Astrocyte (in vitro differentiated cells and primary cell): ENCODE results near the gene ADD1.

Experiments used
- EZH2 ChIP-seq: IDR thresholded peaks from 2 replicates; pipeline ENCODE4 v1.6.1; 2012; ENCODE audit warnings: mild to moderate bottlenecking, low read length, inconsistent platforms; ENCODE audit not compliant: insufficient read depth
- TF ChIP-seq, protein P1 (sequence below): IDR thresholded peaks from 2 replicates; pipeline ENCODE4 v1.5.1; 2011; ENCODE audit warnings: low read depth, mild to moderate bottlenecking, inconsistent platforms, low read length, moderate library complexity; ENCODE audit not compliant: insufficient read depth

DNA sequence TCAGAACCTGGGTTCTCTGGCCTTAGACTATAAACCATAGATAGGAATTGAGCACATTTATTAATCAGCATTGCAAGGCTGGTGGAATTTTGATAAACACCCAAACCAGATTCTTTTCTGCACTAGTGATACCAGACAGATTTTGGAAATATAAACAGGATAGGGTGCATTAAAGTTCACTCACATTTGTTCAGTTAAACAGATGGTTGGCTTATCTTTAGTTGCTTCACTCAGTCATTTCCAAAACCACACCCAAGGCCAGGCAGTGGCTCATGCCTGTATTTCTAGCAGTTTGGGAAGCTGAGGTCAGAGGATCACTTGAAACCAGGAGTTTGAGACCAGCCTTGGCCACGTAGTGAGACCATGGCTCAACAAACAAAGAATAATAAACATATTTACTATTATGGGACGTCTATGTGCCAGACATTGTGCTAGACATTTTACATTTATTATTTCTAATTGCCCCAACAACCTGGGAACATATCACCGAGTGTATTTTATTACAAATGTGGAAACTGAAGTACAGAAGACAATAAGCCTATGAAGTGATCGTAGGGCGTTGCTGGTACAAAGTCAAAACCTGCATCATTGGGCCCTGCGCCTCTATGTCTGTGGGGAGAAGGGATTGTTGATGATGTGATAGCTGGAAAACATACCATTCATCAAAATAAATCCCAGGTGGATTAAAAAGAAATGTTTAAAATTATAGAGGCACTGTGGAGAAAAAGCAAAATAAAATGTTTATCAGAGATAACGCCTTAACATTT is 15.0 kb downstream of the ADD1 start:
- TF ChIP-seq, protein P1, sequence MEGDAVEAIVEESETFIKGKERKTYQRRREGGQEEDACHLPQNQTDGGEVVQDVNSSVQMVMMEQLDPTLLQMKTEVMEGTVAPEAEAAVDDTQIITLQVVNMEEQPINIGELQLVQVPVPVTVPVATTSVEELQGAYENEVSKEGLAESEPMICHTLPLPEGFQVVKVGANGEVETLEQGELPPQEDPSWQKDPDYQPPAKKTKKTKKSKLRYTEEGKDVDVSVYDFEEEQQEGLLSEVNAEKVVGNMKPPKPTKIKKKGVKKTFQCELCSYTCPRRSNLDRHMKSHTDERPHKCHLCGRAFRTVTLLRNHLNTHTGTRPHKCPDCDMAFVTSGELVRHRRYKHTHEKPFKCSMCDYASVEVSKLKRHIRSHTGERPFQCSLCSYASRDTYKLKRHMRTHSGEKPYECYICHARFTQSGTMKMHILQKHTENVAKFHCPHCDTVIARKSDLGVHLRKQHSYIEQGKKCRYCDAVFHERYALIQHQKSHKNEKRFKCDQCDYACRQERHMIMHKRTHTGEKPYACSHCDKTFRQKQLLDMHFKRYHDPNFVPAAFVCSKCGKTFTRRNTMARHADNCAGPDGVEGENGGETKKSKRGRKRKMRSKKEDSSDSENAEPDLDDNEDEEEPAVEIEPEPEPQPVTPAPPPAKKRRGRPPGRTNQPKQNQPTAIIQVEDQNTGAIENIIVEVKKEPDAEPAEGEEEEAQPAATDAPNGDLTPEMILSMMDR = no peak
- no peak for TF ChIP-seq EZH2
